ENCODE measurements around the gene NDN. TPM values are rescaled to one million over a fixed set of nuclear protein-coding genes. Genes with fewer than 3 reads are reported as not detected.

NDN gene
- total and polyA plus RNA-seq, 2 of the 8 experiments (the other 6 are each of a cell fraction or from before 2014, with no cell fraction given): 29.4 to 39.3 TPM

DNA sequence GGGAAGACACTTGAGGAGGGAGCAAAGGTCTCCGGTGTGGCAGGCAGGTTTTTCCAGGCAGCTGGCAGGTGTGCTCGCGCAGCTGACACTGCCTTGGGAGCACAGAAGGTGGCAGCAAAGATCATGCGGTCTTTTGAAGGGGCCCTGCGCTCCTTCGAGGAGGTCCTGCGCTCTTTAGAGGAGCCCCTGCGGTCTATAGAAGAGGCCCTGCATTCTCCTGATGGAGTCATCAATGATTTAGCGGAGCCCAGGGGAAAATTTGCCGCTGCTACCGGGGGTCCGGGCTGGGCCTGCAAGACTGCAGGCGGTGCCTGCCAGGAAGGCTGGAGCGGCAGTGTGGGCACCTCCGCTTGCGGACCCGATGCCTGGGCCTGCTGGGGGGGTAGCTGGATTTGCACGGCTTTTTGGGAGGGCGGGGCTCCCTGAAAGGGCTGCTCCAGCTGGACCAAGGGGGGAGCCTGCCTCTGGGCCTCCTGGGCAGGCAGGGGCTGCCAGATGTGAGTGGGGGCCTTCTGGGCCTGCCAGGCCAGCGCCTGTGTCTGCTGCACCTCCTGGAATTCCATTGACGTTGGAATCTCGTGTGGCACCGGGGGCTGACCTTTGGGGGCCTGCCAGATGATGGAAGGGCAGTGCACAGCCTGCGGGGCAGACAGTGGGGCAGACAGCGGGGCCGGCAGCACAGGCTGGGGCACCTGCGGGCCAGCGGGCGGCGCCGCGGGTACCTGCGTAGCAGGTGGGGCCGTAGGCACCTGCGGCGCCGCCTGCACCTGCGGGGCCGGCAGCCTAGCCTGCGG lies 41.5 kb downstream of the NDN start:
- DNase-seq (ENCODE audit: low read depth in 1 of 2, low spot score in 2 of 2): peak in 1 of 2 experiments; percentile 51
- no peak overlapping the region for H3K9ac ChIP-seq (replicated peaks in 1 of 4; ENCODE audit: extremely low read depth in 1 of 4, low read depth in 3 of 4, low read length in 3 of 4)
- no peak overlapping the region for H3K56ac ChIP-seq (replicated peaks; ENCODE audit: insufficient read length, low read depth, low read length)
- H3K36me3 ChIP-seq (ENCODE audit: control insufficient read depth in 2 of 4, insufficient read depth in 4 of 4, low read length in 3 of 4): peaks cover 0 to 3% (median 0%) of the 10 kb centered on the region in 4 experiments; a peak in 1 of 8 replicates
- peaks cover 0 to 54% of the 10 kb centered on the region in 2 experiments; a peak in 2 of 4 replicates for H3K9me3 ChIP-seq (ENCODE audit: insufficient read depth in 2 of 2, low read depth in 1 of 2, low read length in 1 of 2)
- H3K79me1 ChIP-seq (ENCODE audit: low read depth, low read length): no peaks in the 10 kb centered on the region
- WGBS, 2 experiments (ENCODE audit: extremely low coverage in 1 of 2, insufficient coverage in 1 of 2, insufficient read length in 1 of 2, insufficient replicate concordance in 2 of 2, low coverage in 1 of 2, low lambda C conversion rate in 2 of 2, missing lambda C conversion rate in 1 of 2): 39% methylated on average over 38 of the region's 40 CpGs; no CpG with 5 or more reads in 1 of the 2 experiments
- peak overlapping the region in 1 of 2 experiments; percentile 71; a peak in 3 of 4 replicates for H3K4me2 ChIP-seq (ENCODE audit: insufficient read depth in 1 of 2, low read depth in 2 of 2, low read length in 2 of 2)
- no peak overlapping the region for H4K91ac ChIP-seq (replicated peaks; ENCODE audit: insufficient read length, low read length)
- H3K27ac ChIP-seq (ENCODE audit: low read depth, low read length): no peak overlapping the region
- no peak overlapping the region for H4K8ac ChIP-seq (ENCODE audit: extremely low read depth, insufficient read depth, low read length)
- FAIRE-seq: no peak
- no peak overlapping the region for H2BK20ac ChIP-seq (ENCODE audit: low read length)
- H3K23ac ChIP-seq (ENCODE audit: insufficient read length): no peak overlapping the region
- H3K18ac ChIP-seq (ENCODE audit: extremely low read depth, low read length): no peak overlapping the region
- H3K4me3 ChIP-seq (ENCODE audit: extremely low read depth in 1 of 4, insufficient read depth in 2 of 4, low read depth in 3 of 4, low read length in 4 of 4): peak overlapping the region in 1 of 4 experiments; percentile 75; a peak in 2 of 8 replicates
- no peak overlapping the region for H2BK5ac ChIP-seq (ENCODE audit: low read depth, low read length)
- ChIA-PET POLR2A (ENCODE audit: partially characterized antibody) (no interaction called here), CTCF (ENCODE audit: partially characterized antibody) (interaction anchor here (0.6 to 6.9 kb wide), 10 partner anchors 45 to 1292 kb away, joined by 3 to 41 read pairs (median 3); no protein-coding TSS in a partner anchor)
- H4K20me1 ChIP-seq (replicated peaks in 1 of 2; ENCODE audit: control insufficient read depth in 1 of 2, insufficient read depth in 2 of 2, low read length in 2 of 2): no peaks in the 10 kb centered on the region
- TF ChIP-seq, protein P1, sequence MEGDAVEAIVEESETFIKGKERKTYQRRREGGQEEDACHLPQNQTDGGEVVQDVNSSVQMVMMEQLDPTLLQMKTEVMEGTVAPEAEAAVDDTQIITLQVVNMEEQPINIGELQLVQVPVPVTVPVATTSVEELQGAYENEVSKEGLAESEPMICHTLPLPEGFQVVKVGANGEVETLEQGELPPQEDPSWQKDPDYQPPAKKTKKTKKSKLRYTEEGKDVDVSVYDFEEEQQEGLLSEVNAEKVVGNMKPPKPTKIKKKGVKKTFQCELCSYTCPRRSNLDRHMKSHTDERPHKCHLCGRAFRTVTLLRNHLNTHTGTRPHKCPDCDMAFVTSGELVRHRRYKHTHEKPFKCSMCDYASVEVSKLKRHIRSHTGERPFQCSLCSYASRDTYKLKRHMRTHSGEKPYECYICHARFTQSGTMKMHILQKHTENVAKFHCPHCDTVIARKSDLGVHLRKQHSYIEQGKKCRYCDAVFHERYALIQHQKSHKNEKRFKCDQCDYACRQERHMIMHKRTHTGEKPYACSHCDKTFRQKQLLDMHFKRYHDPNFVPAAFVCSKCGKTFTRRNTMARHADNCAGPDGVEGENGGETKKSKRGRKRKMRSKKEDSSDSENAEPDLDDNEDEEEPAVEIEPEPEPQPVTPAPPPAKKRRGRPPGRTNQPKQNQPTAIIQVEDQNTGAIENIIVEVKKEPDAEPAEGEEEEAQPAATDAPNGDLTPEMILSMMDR (IDR thresholded peaks at IDR 0.05; ENCODE audit: control extremely low read depth in 1 of 3, insufficient read depth in 1 of 3, low read depth in 1 of 3, low read length in 3 of 3): peak; percentile 40 to 69 (median 56); a peak in 3 of 4 replicates
- peak; percentile 72 for TF ChIP-seq RAD21 (IDR thresholded peaks at IDR 0.05 in 1 of 2, conservative IDR thresholded peaks at IDR 0.05 in 1 of 2; ENCODE audit: low read depth in 2 of 2, low read length in 2 of 2)
- TF ChIP-seq CHD2 (IDR thresholded peaks at IDR 0.05; ENCODE audit: low read length): no peak
- no peak overlapping the region for H2BK15ac ChIP-seq (ENCODE audit: low read length)
- H3K79me2 ChIP-seq (ENCODE audit: control insufficient read depth in 1 of 2, insufficient read depth in 2 of 2, low read length in 2 of 2): no peaks in the 10 kb centered on the region
- H3K4me1 ChIP-seq (replicated peaks in 1 of 4; ENCODE audit: control insufficient read depth in 3 of 4, insufficient read depth in 4 of 4, low read length in 3 of 4): no peaks in the 10 kb centered on the region; a peak in 3 of 7 replicates
- H2BK12ac ChIP-seq (ENCODE audit: low read depth, low read length): no peak overlapping the region
- no peak overlapping the region for H2BK120ac ChIP-seq (replicated peaks; ENCODE audit: low read depth, low read length)
- no peak overlapping the region for H3K4ac ChIP-seq (replicated peaks; ENCODE audit: insufficient read length, low read depth, low read length)
- no peak overlapping the region for H2AFZ ChIP-seq (ENCODE audit: low read length)
- H3K14ac ChIP-seq (ENCODE audit: insufficient read length): no peak overlapping the region
- H2AK5ac ChIP-seq (ENCODE audit: low read depth, low read length): no peak overlapping the region
- H3K27me3 ChIP-seq (replicated peaks in 1 of 4; ENCODE audit: control insufficient read depth in 3 of 4, extremely low read depth in 1 of 4, insufficient read depth in 3 of 4, low read length in 3 of 4): peaks cover 4 to 22% (median 8%) of the 10 kb centered on the region in 4 experiments; a peak in 6 of 7 replicates
- H3K23me2 ChIP-seq (ENCODE audit: low read depth, low read length): peaks cover 4% of the 10 kb centered on the region; the same call in 1 of the 2 replicates
- no peak overlapping the region for H4K5ac ChIP-seq (ENCODE audit: insufficient read length, low read depth, low read length)

Measured in H1 (cell line).